ENCODE results near the gene MEX3D.

Gene MEX3D

DNA sequence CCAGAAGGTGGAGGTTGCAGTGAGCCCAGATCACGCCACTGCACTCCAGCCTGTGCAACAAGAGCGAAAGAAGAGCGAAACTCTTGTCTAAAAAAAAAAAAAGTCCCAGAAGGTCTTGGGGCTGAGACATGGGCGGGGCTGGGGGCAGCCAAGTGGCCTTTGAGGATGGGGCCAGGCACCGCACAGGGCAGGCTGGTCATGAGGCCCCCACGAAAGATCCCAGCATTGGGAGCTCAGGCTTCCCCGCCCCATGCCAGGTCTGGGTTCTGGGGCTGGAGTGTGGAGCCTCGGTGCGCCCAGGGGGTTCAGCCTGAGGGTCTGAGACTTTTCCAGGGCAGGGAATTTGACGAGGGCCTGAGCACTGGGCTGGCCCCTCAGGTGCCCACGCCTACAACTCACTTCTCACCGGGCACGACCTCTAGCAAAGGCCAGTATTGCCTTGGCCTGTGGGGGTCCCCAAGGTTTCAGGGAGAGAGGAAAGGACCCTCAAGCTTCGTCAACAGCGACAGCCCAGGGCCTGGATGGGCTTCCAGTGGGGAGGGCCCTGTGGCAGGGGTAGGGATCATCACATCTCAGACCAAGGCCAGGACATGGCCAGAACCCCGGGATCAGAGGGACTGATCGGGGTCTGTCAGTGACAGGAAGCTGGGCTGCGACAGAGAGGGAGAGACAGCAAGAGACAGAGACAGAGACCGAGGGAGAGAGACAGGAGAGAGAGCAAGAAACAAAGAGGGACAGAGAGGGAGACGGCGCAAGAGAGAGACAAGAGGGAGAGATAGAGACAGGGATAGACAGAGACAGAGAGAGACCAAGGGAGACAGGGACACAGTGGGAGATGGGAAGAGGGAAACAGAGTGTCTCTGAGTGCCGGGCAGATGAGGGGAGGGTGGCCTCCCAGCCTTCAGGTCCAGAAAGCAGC lies 7.5 kb upstream of the MEX3D start:
- DNase-seq (ENCODE audit: extremely low spot score, insufficient read length, low read depth) (no peak), FAIRE-seq (no peak)

DNA sequence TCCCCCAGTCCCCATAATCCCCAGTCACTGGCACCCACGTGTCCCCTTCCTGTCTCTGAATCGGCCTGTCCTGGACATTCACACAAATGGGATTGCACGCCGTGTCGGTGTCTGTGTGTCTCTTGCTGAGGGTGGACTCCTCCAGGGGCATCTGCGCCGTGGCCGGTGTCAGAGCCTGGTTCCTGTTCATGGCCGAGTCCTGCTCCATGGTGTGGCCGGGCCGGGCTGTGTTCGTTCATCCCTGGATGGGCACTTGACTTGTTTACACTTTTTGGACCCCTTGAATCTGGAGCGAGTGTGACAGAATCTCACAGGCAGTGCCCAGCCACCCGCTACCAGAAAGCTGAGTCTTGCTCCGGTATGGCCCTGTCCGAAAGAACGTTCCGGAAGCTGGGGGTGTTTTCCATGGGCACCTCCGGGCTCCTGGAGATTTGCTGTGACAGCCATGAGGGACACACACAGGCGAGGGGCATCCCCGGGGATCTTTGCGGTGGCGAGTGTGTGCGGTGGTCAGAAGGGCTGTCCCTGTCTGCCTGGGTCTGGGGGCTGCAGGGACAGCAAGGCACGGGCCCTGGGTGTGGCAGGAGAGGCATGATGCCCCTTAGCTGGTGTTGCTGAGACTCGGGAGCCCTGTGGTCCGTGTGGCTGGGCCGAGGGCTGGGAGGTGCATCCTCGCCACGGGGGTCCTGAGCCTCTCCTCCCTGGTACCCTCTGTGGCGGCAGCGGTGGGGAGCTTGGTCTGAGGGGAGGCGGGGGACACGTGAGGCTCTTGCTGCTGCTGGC lies 6.4 kb upstream of the MEX3D start:
- no peak for DNase-seq (ENCODE audit: extremely low spot score, insufficient read length, low read depth)
- FAIRE-seq = no peak

DNA sequence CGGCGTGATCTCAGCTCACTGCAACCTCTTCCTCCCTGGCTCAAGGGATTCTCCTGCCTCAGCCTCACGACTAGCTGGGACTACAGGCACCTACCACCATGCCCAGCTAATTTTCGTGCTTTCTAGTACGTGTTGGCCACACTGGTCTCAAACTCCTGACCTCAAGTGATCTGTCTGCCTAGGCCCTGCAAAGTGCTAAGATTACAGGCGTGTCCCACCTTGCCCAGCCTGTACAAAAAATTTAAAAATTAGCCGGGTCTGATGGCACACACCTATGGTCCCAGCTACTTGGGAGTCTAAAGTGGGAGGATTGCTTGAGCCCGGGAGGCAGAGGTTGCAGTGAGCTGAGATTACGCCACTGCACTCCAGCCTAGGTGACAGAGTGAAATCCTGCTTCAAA lies 4.7 kb upstream of the MEX3D start:
- FAIRE-seq = no peak

DNA sequence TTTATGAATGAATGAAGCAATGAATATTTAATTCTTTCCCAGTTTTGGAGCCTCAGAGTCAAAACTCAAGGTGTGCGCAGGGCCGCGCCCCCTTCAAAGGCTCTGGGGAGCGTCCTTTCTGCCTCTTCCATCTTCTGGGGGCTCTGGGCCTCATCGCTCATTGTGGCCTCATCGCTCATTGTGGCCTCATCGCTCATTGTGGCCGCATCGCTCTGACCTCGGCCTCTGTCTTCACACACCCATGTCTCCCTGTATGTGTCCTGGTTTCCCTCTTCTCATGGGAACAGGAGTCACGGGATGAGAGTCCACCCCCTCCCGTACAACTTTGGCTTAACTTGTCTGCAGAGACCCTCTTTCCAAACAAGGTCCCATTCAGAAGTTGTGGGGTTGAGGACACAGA lies 3.2 kb upstream of the MEX3D start:
- DNase-seq (ENCODE audit: extremely low spot score, insufficient read length, low read depth) = no peak
- no peak for FAIRE-seq

More for the DNA sequence above, 4.7 kb upstream of the MEX3D start:
- DNase-seq (ENCODE audit: extremely low spot score, insufficient read length, low read depth) = no peak

DNA sequence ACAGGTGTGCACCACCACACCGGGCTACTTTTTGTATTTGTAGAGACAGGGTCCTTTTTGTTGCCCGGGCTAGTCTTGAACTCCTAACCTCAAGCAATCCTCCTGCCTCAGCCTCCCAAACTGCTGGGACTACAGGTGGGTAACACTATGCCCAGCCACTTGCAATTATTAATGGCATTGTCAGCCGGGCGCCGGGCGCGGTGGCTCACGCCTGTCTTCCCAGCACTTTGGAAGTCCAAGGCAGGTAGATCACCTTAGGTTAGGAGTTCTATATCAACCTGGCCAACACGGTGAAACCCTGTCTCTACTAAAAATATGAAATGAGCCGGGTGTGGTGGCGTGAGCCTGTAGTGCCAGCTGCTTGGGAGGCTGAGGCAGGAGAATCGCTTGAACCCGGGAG lies 2.7 kb upstream of the MEX3D start:
- no peak for FAIRE-seq
- no peak for DNase-seq (ENCODE audit: extremely low spot score, insufficient read length, low read depth)

DNA sequence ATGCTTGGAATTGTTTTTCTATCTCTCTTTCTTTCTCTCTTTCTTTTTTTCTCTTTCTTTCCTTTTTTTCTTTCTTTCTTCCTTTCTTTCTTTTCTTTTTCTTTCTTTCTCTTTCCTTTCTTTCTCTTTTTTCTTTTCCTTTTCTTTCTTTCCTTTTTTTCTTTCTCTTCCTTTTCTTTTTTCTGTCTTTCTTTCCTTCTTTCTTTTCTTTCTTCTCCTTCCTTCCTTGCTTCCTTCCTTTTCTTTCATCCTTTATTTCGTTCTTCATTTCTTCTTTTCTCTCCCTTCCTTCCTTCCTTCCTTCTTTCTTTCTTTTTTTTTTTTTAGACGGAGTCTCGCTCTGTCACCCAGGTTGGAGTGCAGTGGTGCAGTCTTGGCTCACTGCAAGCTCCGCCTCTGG lies 1.9 kb upstream of the MEX3D start:
- DNase-seq (ENCODE audit: extremely low spot score, insufficient read length, low read depth) = no peak
- no peak for FAIRE-seq

DNA sequence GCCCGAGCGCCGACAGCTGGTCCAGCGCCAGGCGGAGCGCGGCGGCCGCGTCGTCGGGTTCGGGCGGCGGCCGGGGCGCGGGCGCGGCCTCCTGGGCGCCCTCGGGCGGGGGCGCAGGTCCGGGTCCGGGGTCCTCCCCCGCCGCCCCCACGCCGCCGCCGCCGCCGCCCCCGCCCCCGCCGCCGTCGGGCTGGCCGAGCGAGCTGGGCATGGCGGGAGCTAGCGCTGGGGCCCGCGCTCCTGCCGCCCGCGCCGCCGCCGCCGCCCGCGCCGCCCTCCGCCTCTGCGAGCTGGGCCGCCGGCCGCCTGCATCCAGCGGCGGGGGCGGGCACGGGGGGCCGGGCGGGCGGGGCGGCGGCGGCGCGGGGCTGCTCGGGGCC lies 287 bp downstream of the MEX3D start:
- FAIRE-seq (no peak), DNase-seq (ENCODE audit: extremely low spot score, insufficient read length, low read depth) (no peak)

DNA sequence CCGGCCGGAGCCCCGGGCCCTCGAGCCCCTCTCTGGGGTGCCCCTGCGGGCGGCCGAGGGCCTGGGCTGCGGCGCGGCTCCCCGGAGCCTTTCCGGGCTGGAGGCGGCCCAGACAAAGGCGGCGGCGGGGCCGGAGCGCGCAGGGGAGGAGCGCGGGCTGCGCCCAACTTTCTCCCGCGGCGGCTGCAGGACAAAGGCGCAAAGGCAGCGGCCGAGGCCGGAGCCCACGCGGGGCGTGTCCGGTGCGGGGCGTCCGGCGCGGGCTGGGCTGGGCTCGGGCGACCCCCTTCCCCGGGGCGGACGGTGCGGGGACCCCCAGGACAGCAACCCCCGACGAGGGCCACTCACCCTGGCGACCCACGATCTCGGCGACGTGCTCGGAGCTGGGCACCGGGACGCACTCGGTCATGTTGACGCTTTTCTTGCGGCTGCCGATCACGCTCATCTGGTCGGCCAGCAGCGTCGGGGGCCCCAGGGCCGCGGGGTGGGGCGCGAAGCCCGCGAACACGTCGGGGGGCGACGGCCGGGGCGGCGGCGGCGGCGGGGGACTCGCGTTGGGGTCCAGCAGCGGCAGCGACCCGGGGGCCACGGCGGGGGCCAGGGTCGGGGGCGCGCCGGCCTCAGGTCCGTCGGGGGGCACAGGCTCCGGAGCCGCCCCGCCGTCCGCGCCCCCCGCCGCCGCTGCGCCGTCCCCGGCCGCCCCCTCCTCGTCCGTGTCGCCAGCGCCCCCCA lies 843 bp downstream of the MEX3D start:
- DNase-seq (ENCODE audit: extremely low spot score, insufficient read length, low read depth) (no peak), FAIRE-seq (no peak)

DNA sequence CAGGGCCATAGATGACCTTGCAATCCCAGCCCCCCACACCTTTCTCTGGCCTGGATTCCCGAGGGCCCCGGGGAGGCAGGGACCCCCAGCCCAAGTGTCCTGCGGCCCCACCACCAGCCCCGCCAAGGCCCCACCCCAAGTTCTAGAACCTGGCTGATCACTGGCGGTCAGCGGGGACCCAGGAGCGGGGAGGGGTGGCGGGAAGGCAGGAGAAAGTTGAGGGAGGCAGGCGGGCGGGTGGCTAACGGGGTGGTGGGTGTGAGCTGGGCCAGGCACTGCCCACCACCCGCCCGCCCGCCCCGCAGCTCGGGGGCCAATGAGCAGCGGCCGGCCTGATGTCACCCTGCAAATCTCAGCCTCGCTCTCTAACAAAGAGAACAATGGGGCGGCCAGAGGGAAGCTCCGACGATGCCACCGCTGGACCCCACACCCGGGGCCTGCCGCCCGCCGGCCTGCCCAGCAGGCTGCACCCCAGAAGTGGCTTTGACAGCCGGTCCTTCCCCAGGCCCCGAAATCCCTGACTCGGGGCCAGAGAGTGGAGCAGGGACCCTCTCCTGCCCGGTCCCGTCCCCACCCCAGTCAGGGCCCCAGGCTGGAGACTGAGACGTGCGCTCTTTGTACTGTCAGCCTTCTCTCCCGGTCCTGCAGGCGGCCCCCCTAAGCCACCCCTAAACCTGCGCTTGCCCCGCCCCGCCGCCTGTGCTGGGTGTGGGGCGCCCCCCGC lies 1.6 kb downstream of the MEX3D start:
- FAIRE-seq = no peak
- DNase-seq (ENCODE audit: extremely low spot score, insufficient read length, low read depth) = no peak

DNA sequence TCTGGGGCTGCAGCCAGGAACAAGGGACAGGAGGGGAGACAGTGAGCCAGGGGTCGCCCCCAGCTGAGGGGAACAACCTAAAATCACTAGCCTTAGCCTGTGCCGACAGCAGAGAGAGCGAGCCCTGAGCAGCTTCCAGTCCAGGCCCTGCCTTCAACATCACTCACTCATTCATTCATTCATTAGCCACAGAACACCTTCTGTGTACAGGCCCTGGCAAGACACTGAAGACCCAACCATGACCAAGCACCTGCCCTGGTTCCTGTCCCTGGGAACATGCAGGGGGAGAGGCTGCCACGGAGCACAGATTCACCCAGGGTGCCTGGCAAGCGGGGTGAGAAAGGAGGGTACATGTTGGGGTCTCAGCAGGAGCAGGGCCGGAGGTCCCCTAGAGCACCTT lies 4.9 kb downstream of the MEX3D start:
- DNase-seq (ENCODE audit: extremely low spot score, insufficient read length, low read depth) (no peak), FAIRE-seq (no peak)

DNA sequence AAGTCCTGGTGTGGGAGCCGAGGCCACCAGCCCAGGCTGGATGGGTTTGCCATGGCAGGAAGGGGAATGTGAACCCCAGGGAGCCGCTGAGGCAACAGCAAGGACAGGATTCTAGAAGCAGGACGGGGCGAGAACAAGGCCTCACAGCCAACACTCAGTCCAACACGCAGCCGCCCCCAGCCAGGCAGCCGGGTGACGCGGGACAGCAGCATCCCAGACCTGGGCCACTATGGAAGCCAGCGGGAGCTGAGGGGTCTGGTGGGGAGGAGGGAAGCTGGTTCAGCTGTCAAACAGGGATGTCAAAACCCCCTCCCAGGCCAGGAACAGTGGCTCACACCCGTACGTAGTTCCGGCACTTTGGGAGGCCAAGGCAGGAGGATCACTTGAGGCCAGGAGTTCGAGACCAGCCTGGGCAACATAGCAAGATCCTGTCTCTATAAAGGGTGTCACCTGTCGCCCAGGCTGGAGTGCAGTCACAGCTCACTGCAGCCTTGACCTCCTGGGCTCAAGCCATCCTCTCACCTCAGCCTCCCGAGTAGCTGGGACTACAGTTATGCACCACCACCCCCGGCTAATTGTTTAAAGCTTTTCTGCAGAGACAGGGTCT lies 6.8 kb downstream of the MEX3D start:
- no peak for DNase-seq (ENCODE audit: extremely low spot score, insufficient read length, low read depth)
- FAIRE-seq = no peak

DNA sequence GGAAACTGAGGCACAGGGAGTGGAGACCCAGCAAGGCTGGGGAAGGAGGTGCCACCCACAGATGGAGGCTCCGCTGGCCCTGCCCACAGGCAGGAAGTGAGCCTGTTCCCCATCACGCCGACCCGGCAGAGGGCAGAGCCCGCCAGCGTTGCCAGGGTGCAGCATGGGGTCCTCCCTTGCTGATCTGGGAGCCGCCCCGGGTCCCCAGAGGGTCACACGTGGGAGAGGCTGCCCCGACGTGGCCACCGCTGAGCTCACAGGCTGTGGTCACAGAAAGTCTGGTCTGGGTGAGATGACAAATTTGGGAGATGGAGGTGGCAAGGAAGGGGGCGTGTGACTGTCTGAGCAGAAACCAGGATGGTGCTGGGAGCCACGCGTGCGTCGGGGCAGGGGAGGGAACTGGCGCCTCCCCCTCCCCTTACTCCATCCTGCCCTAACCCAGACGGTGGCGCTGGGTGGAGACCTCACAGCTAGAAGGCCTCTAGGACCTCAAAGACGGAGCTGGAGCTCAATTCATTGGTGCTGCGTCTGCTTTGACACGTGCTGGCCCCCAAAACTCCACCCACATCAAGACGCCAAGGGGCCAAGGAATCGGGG lies 7.7 kb downstream of the MEX3D start:
- no peak for FAIRE-seq
- DNase-seq (ENCODE audit: extremely low spot score, insufficient read length, low read depth) = no peak

DNA sequence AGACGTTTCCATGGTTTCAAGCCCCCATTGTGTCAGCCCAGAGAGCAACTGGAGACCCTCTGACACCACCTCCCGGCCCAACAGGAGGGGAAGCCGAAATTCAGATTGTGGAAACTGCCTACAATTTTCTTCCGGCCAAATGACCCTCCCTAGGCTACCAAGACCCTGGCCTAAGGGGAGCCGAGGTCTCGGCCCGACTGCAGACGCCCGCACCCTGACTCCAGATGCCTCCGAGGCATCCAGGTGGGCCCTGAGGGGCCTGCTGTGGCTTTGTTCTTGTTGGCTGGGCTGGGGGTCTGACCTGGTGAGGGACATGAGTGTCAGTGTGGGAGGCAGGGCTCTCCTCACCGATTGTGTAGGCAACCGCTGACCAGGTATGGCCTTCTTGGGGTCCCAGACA lies 9.6 kb downstream of the MEX3D start:
- DNase-seq (ENCODE audit: extremely low spot score, insufficient read length, low read depth) = no peak
- no peak for FAIRE-seq

DNA sequence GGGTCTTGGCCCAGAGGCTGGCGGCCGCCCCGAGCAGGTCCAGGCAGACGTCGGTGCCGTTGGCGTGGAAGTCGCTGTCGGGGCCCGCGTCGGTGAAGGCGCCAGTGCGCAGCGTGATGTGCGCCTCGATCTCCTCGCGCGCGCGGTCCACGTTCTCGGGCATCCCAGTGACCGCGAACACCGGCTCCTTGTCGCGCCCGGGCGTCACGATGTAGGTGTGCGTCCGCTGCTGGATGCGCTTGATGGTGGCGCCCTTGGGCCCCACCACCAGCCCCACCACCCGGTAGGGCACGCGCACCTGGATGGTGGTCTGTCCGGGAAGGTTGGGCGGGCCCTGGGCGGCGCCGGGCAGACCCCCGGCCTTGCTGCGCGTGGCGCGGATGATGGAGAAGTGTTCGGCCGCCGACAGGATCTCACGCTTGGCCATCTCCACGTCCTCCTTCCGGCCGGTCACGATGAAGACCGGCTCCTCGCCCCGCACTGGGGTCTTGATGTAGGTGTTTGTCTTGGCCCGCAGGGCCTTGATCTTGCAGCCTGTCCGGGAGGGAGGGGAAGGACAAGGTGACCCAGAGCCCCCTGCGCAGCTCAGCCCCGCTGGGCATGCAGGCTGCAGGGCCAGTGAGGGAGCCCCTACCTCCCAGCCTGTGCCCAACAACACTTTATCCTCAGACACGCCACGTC lies 11.6 kb downstream of the MEX3D start:
- DNase-seq (ENCODE audit: extremely low spot score, insufficient read length, low read depth) (no peak), FAIRE-seq (no peak)

DNA sequence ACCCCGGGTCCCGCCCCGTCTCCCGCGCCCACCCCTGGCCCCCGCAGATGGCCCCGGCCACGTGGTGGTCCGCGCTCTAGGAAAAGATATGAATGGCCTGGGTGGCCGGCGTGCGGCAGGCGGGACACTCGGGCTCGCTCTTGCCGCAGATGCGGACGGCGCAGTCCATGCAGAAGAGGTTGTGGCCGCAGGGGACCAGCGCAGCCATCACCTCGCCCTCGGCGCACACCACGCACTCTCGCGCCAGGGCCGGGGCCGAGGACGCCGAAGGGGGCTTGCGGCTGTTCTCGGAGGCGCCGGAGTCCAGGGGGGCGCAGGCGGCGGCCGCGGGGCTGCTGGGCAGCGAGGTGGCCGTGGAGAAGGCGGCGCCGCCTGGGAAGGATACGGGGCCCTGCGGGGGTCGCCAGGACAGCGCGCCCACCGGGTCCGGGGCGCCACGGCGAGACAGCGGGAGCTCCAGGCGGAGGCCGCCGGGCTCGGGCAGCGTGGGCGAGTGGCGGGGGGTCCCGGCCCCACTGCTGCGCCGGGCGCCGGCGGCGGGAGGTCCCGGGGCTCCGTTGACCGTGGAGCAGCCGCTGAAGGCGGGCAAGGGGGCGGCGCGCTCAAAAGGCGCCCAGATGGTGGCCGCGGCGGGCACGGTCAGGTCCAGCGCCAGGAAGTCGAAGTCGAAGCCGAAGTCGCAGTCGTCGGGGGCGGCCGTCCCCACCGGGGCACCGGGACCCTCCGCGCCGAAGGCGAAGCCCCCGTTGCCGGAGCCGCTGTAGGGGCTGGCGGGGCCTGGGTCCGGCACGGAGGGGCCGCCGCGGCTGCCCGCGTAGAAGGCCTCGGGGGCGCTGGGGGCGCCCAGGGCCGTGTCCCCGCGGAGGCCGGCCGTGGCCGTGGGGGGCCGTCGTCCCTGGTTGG lies 12.4 kb downstream of the MEX3D start:
- DNase-seq (ENCODE audit: extremely low spot score, insufficient read length, low read depth) (no peak), FAIRE-seq (no peak)

DNA sequence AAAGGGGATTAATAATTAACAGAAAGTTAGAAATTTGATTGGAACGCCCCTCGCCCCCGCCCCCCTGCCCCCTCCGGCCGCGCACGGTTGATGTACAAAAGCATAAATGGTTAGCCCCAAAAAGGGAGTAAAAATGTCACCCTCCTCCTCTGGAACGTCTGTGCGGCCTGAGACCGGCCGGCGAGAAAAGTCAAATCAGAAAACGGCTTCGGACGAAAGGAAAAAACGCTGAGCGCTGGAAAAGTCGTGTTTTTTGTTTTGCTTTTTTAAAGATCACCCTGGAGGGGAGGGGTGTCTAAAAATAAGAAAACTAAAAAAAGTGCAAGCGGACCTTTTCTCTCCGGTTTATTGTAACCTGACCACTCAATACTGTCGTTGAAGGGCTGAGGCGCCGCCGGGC lies 13.2 kb downstream of the MEX3D start:
- no peak for DNase-seq (ENCODE audit: extremely low spot score, insufficient read length, low read depth)
- no peak for FAIRE-seq

DNA sequence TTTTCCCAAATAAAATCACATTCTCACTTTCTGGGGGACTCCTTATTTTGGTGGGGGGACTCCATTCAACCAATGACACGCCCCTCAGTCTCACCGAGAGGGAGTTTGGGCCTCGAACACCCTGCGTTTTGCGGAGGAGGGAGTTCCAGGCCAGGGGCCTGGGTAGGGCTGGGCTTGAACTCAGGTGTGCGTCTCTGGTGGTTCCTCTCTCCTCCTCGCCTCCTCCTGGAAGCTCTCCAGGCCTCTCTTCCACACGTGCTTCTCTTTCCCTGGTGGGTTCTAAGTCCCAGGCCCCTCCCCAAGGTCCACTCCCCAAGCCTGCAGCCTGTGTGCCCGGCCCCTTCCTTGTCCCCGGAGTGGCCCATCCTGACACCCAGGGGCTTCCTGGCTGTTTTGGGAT lies 14.7 kb downstream of the MEX3D start:
- FAIRE-seq (no peak), DNase-seq (ENCODE audit: extremely low spot score, insufficient read length, low read depth) (no peak)

Data from GM18507 (cell line).